GM11168 (cell line): Measurements from ENCODE around the gene PRR19.
"Not testable (repeated sequence)": the region's sequence is repeated elsewhere in the genome, so short reads cannot be mapped to it uniquely, and the experiment has no call there.

Experiments used
- in situ Hi-C: fragments of 300-500 bp; cut with MboI; formaldehyde crosslinking; loops from one replicate; pipeline ENCODE4 v1.12.0; 2022; ENCODE audit warnings: low sequenced_read_pairs; ENCODE audit not compliant: unreplicated experiment

PRR19 gene

GRCh38 chr19:42323473-42323851 is 21.5 kb downstream of the PRR19 start:
- in situ Hi-C loops: no loop called here

- in situ Hi-C loops: no loop called here
Measured at GRCh38 chr19:42323852-42324654, 22.1 kb downstream of the PRR19 start.

GRCh38 chr19:42324655-42325307 is 22.8 kb downstream of the PRR19 start:
- in situ Hi-C loops: no loop called here

- in situ Hi-C loops: no loop called here
Measured at GRCh38 chr19:42325308-42325895, 23.5 kb downstream of the PRR19 start, which contains the start of gene MEGF8. TSS of gene MEGF8 (plus strand) at chr19:42325635. CDS start at chr19:42326244, 609 bp downstream.

GRCh38 chr19:42325896-42326771 is 24.2 kb downstream of the PRR19 start:
- in situ Hi-C loops: no loop called here

GRCh38 chr19:42326969-42327368 is 25.0 kb downstream of the PRR19 start:
- in situ Hi-C loops: no loop called here

GRCh38 chr19:42327381-42327780 is 25.4 kb downstream of the PRR19 start:
- in situ Hi-C loops: no loop called here

- in situ Hi-C loops: no loop called here
Measured at GRCh38 chr19:42328106-42328505, 26.2 kb downstream of the PRR19 start.

GRCh38 chr19:42328854-42329253 is 26.9 kb downstream of the PRR19 start:
- in situ Hi-C loops: no loop called here

GRCh38 chr19:42330241-42330711 is 28.3 kb downstream of the PRR19 start:
- in situ Hi-C loops: no loop called here

- in situ Hi-C loops: not testable (repeated sequence)
Measured at GRCh38 chr19:42331333-42331732, 29.4 kb downstream of the PRR19 start.

- in situ Hi-C loops: no loop called here
Measured at GRCh38 chr19:42332059-42332458, 30.1 kb downstream of the PRR19 start.

GRCh38 chr19:42333018-42333417 is 31.1 kb downstream of the PRR19 start:
- in situ Hi-C loops: no loop called here

GRCh38 chr19:42333975-42334696 is 32.2 kb downstream of the PRR19 start:
- in situ Hi-C loops: no loop called here

GRCh38 chr19:42334697-42335373 is 32.9 kb downstream of the PRR19 start:
- in situ Hi-C loops: no loop called here

GRCh38 chr19:42335374-42335936 is 33.5 kb downstream of the PRR19 start:
- in situ Hi-C loops: no loop called here

GRCh38 chr19:42335971-42336370 is 34.0 kb downstream of the PRR19 start:
- in situ Hi-C loops: no loop called here

- in situ Hi-C loops: not testable (repeated sequence)
Measured at GRCh38 chr19:42339126-42339860, 37.4 kb downstream of the PRR19 start.
